Gastroesophageal sphincter (tissue), 3 donors: Measurements from ENCODE around the gene CSMD2.

Experiments used
- POLR2A ChIP-seq, 2 donors: fragments of 450-650 bp; IDR thresholded peaks; one replicate each; pipeline ENCODE4 v1.6.1; 2017; ENCODE audit warnings: antibody characterized with exemption in 2 of 2, mild to moderate bottlenecking in 2 of 2, moderate library complexity in 1 of 2
- TF ChIP-seq, protein P1 (sequence below), 4 experiments: fragments of 200-600 bp in 2 of 4; fragments of 450-650 bp in 2 of 4; sonication (generic) in 1 of 4; IDR thresholded peaks; one replicate each; pipeline ENCODE4 v1.5.1; 2017 to 2019; ENCODE audit warnings: antibody characterized with exemption in 4 of 4, mild to moderate bottlenecking in 2 of 4, moderate library complexity in 2 of 4

DNA sequence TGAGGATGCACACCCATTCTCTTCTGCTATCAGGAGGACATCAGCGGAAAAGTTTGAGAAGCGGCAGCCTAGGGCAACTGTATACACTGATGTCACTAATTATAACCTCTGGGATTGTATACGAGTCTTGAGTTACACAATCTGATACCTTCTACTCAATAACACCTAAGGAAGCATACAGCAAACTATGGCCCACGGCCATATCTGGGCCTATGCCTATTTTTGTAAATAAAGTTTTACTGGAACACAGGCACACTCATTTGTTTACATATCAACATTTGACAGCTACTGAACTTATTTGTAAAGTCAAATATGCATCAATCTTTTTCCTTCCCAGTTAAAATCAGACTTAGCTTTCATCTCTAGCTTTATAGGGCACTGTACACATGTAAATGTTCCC is 505.4 kb downstream of the CSMD2 start:
- TF ChIP-seq, protein P1, sequence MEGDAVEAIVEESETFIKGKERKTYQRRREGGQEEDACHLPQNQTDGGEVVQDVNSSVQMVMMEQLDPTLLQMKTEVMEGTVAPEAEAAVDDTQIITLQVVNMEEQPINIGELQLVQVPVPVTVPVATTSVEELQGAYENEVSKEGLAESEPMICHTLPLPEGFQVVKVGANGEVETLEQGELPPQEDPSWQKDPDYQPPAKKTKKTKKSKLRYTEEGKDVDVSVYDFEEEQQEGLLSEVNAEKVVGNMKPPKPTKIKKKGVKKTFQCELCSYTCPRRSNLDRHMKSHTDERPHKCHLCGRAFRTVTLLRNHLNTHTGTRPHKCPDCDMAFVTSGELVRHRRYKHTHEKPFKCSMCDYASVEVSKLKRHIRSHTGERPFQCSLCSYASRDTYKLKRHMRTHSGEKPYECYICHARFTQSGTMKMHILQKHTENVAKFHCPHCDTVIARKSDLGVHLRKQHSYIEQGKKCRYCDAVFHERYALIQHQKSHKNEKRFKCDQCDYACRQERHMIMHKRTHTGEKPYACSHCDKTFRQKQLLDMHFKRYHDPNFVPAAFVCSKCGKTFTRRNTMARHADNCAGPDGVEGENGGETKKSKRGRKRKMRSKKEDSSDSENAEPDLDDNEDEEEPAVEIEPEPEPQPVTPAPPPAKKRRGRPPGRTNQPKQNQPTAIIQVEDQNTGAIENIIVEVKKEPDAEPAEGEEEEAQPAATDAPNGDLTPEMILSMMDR (IDR thresholded peaks at IDR 0.05): no peak
- no peak for TF ChIP-seq POLR2A (IDR thresholded peaks at IDR 0.05)
